ENCODE measurements around the gene SND1. TPM values are rescaled to one million over a fixed set of nuclear protein-coding genes. Genes with fewer than 3 reads are reported as not detected.

Gene SND1
- total and polyA plus RNA-seq, 10 of the 15 experiments (the other 5 are each of a cell fraction or from before 2014, with no cell fraction given), result 52.4 to 270 (median 146) TPM

- Histone ChIP-seq H3K27ac (ENCODE audit: control insufficient read depth, insufficient read depth) (no peak overlapping the region), H3K27me3 (replicated peaks in 1 of 2; ENCODE audit: control insufficient read depth in 2 of 2, insufficient read depth in 2 of 2, low read length in 1 of 2) (peaks cover 0 to 3% of the 10 kb centered on the region in 2 experiments; a peak in 1 of 4 replicates), H3K4me1 (ENCODE audit: control insufficient read depth, insufficient read depth, low read length) (no peaks in the 10 kb centered on the region), H3K4me3 (no peak overlapping the region), H3K9ac (ENCODE audit: control insufficient read depth, insufficient read depth, low read length) (no peak overlapping the region), H3K79me2 (ENCODE audit: control insufficient read depth, insufficient read depth, low read length) (no peaks in the 10 kb centered on the region), H2AFZ (ENCODE audit: control insufficient read depth, low read depth, low read length) (no peak overlapping the region), H4K20me1 (ENCODE audit: control insufficient read depth, insufficient read depth) (no peaks in the 10 kb centered on the region), H3K4me2 (ENCODE audit: control insufficient read depth, insufficient read depth) (no peak overlapping the region), H3K36me3 (ENCODE audit: control insufficient read depth in 2 of 2, insufficient read depth in 2 of 2, low read length in 1 of 2) (no peaks in the 10 kb centered on the region), H3K9me3 (replicated peaks; ENCODE audit: control insufficient read depth, insufficient read depth, low read length) (no peaks in the 10 kb centered on the region)
- TF ChIP-seq ATF7 (IDR thresholded peaks at IDR 0.05; ENCODE audit: low read depth), result no peak
- TF ChIP-seq HDAC2 (IDR thresholded peaks at IDR 0.05), result no peak
- TF ChIP-seq SPI1 (IDR thresholded peaks at IDR 0.05; ENCODE audit: borderline replicate concordance, insufficient read depth, low read depth, low read length), result no peak
- TF ChIP-seq RFX5 (IDR thresholded peaks at IDR 0.05; ENCODE audit: low read depth, low read length), result no peak
- no peak for TF ChIP-seq TARDBP (IDR thresholded peaks at IDR 0.05; ENCODE audit: borderline replicate concordance)
- POLR2A ChIA-PET, result no interaction called here
- intact Hi-C loops (cut with micrococcal nuclease; ENCODE audit: unreplicated experiment) (no loop called here), in situ Hi-C loops (cut with MboI) (no loop called here)
- BruUV-seq (replicated peaks), result no TSS peak
- no peak for FAIRE-seq
- ATAC-seq, result no peak
- SMC1A ChIA-PET (ENCODE audit: uncharacterized antibody, unreplicated experiment), result no interaction called here
- 2% methylated on average over 4 of the region's 4 CpGs for WGBS (ENCODE audit: insufficient coverage, insufficient replicate concordance, low lambda C conversion rate, missing lambda C conversion rate)
- DNase-seq (ENCODE audit: low read depth, low spot score), result no peak
- RAD21 ChIA-PET (ENCODE audit: unreplicated experiment), result no interaction called here
- CTCF ChIA-PET, result no interaction called here
These were observed 472.8 kb downstream of the SND1 start for GRCh38 chr7:128124786-128125185.

GRCh38 chr7:128125816-128126215 lies 473.8 kb downstream of the SND1 start:
- peaks cover 0 to 3% of the 10 kb centered on the region in 2 experiments; a peak in 2 of 4 replicates for H3K27me3 ChIP-seq (replicated peaks in 1 of 2; ENCODE audit: control insufficient read depth in 2 of 2, insufficient read depth in 2 of 2, low read length in 1 of 2)
- H3K27ac ChIP-seq (ENCODE audit: control insufficient read depth, insufficient read depth), result no peak overlapping the region
- ATAC-seq, result no peak
- no peak overlapping the region for H3K9ac ChIP-seq (ENCODE audit: control insufficient read depth, insufficient read depth, low read length)
- ChIA-PET RAD21 (ENCODE audit: unreplicated experiment) (no interaction called here), POLR2A (no interaction called here), CTCF (interaction anchor here (0.6 to 1.2 kb wide), 3 partner anchors 10 to 417 kb away, joined by 3 to 7 read pairs (median 5); no protein-coding TSS in a partner anchor), SMC1A (ENCODE audit: uncharacterized antibody, unreplicated experiment) (no interaction called here)
- no peak overlapping the region for H3K4me2 ChIP-seq (ENCODE audit: control insufficient read depth, insufficient read depth)
- no peaks in the 10 kb centered on the region for H4K20me1 ChIP-seq (ENCODE audit: control insufficient read depth, insufficient read depth)
- H3K4me3 ChIP-seq, result no peak overlapping the region
- WGBS (ENCODE audit: insufficient coverage, insufficient replicate concordance, low lambda C conversion rate, missing lambda C conversion rate), result 58% methylated on average over 1 of the region's 1 CpG
- no peaks in the 10 kb centered on the region for H3K36me3 ChIP-seq (ENCODE audit: control insufficient read depth in 2 of 2, insufficient read depth in 2 of 2, low read length in 1 of 2)
- no peak overlapping the region for H2AFZ ChIP-seq (ENCODE audit: control insufficient read depth, low read depth, low read length)
- no TSS peak for BruUV-seq (replicated peaks)
- intact Hi-C loops (cut with micrococcal nuclease; ENCODE audit: unreplicated experiment) (no loop called here), in situ Hi-C loops (cut with MboI) (no loop called here)
- no peaks in the 10 kb centered on the region for H3K9me3 ChIP-seq (replicated peaks; ENCODE audit: control insufficient read depth, insufficient read depth, low read length)
- DNase-seq (ENCODE audit: low read depth, low spot score), result no peak
- H3K79me2 ChIP-seq (ENCODE audit: control insufficient read depth, insufficient read depth, low read length), result no peaks in the 10 kb centered on the region
- no peaks in the 10 kb centered on the region for H3K4me1 ChIP-seq (ENCODE audit: control insufficient read depth, insufficient read depth, low read length)
- FAIRE-seq, result no peak
- TF ChIP-seq WRNIP1 (IDR thresholded peaks at IDR 0.05; ENCODE audit: borderline replicate concordance, low read depth, low read length) (no peak), RELB (IDR thresholded peaks at IDR 0.05; ENCODE audit: low read depth) (no peak), EED (IDR thresholded peaks at IDR 0.05; ENCODE audit: low read depth) (no peak), SKIL (IDR thresholded peaks at IDR 0.05; ENCODE audit: low read depth, poor library complexity, severe bottlenecking) (no peak), TCF12 (IDR thresholded peaks at IDR 0.05; ENCODE audit: low read depth, low read length) (no peak), SUPT20H (IDR thresholded peaks at IDR 0.05; ENCODE audit: borderline replicate concordance, control insufficient read depth, low read depth, low read length) (no peak), MYC (IDR thresholded peaks at IDR 0.05; ENCODE audit: insufficient read depth, insufficient read length, insufficient replicate concordance, low read length, severe bottlenecking) (no peak)

Data from GM12878 (cell line).